ENCODE measurements around the gene ANO3. TPM values are rescaled to one million over a fixed set of nuclear protein-coding genes. Genes with fewer than 3 reads are reported as not detected.

ANO3 gene
- total RNA-seq (2014; rRNA removed; shearing (Covaris generic)) (0.13 and 0.32 TPM in 2 replicates), polyA plus RNA-seq (2016; fragmentation: Nextera tagmentation; extraction: Ambion mirVana) (0.06 and 0.10 TPM in 2 replicates)

DNA sequence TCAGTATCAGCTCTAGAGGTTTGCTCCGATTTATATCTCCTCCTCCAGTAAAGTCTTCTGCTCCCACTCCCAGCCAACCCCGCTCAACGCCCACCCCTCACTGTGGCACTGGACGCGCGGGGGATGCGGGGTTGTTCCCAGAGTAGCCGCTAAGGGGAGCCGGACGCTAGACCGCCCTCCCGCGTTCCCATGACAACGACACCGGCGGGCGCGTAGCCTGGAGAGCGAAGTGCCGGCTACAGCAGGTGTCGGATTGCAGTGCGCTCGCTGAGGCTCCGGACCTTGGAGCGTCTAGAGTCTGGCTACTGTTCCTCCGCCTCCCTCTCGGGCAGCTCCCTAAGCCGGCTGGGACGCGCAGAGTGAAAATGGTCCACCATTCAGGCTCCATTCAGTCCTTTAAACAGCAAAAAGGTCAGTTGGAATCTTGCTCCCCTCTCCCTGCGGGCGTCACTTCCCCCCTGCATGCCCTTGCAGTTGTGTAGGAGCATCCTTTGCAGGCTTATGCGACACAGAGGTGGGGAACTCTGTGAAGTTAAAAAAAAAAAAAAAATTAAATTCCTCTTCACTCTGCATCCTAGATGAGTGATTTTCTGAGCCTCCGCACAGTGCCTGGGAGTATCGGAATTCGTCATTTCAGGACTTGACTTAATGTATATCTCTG lies at the start of gene ANO3:
Gene ANO3, plus strand, starts transcription at position 220 of the 661 bp plus-strand sequence. Its CDS starts 146 bp downstream, at position 366.
- 3 to 5% methylated on average over 36 of the region's 36 CpGs for WGBS, 2 experiments (ENCODE audit: low coverage in 1 of 2, low lambda C conversion rate in 2 of 2, missing lambda C conversion rate in 2 of 2)
- Histone ChIP-seq H3K36me3 (ENCODE audit: low read depth) (no peaks in the 10 kb centered on the region), H3K4me3 (peak within 1 kb of the TSS; percentile 65), H3K9me2 (ENCODE audit: insufficient read depth) (no peaks in the 10 kb centered on the region), H3K27ac (no peak within 1 kb of the TSS), H3K27me3 (replicated peaks; ENCODE audit: insufficient read depth) (no peaks in the 10 kb centered on the region), H3K4me2 (ENCODE audit: unreplicated experiment) (peak within 1 kb of the TSS; percentile 74), H3K9ac (no peak within 1 kb of the TSS), H4K20me1 (ENCODE audit: insufficient read depth) (no peaks in the 10 kb centered on the region), H3K9me3 (ENCODE audit: low read depth) (no peaks in the 10 kb centered on the region), H3F3A (ENCODE audit: insufficient read depth) (no peaks in the 10 kb centered on the region), H3K79me2 (ENCODE audit: insufficient read depth) (no peaks in the 10 kb centered on the region), H3K4me1 (ENCODE audit: insufficient read depth) (no peaks in the 10 kb centered on the region), H2AFZ (peak within 1 kb of the TSS; percentile 58)
- in situ Hi-C loops (cut with MboI): no loop called here
- TF ChIP-seq EZH2 (IDR thresholded peaks at IDR 0.05; ENCODE audit: insufficient read depth, poor library complexity, severe bottlenecking) (no peak), EZH2phosphoT487 (IDR thresholded peaks at IDR 0.05; ENCODE audit: insufficient read depth, low read depth) (no peak)
- DNase-seq: peak; percentile 88

- no peak for TF ChIP-seq EZH2 (IDR thresholded peaks at IDR 0.05; ENCODE audit: insufficient read depth, poor library complexity, severe bottlenecking)
- no peak for TF ChIP-seq EZH2phosphoT487 (IDR thresholded peaks at IDR 0.05; ENCODE audit: insufficient read depth, low read depth)
- H2AFZ ChIP-seq: peak overlapping the region; percentile 88
- no peak for DNase-seq
- H4K20me1 ChIP-seq (ENCODE audit: insufficient read depth): no peaks in the 10 kb centered on the region
- no peaks in the 10 kb centered on the region for H3K9me2 ChIP-seq (ENCODE audit: insufficient read depth)
- peak overlapping the region; percentile 82 for H3K4me2 ChIP-seq (ENCODE audit: unreplicated experiment)
- no peaks in the 10 kb centered on the region for H3K79me2 ChIP-seq (ENCODE audit: insufficient read depth)
- no peak overlapping the region for H3K9ac ChIP-seq
- H3K36me3 ChIP-seq (ENCODE audit: low read depth): no peaks in the 10 kb centered on the region
- H3K4me1 ChIP-seq (ENCODE audit: insufficient read depth): peaks cover 10% of the 10 kb centered on the region; the same call in 1 of the 2 replicates
- no peak overlapping the region for H3K27ac ChIP-seq
- H3K4me3 ChIP-seq: peak overlapping the region; percentile 74; the same call in 1 of the 2 replicates
- H3F3A ChIP-seq (ENCODE audit: insufficient read depth): peaks cover 13% of the 10 kb centered on the region
- 75 to 77% methylated on average over 5 to 6 of the region's 6 CpGs for WGBS, 2 experiments (ENCODE audit: low coverage in 1 of 2, low lambda C conversion rate in 2 of 2, missing lambda C conversion rate in 2 of 2)
- H3K27me3 ChIP-seq (replicated peaks; ENCODE audit: insufficient read depth): no peaks in the 10 kb centered on the region
- H3K9me3 ChIP-seq (ENCODE audit: low read depth): no peaks in the 10 kb centered on the region
- in situ Hi-C loops (cut with MboI): no loop called here
Observed at GRCh38 chr11:26283852-26284408, 48.0 kb upstream of the ANO3 start.

DNA sequence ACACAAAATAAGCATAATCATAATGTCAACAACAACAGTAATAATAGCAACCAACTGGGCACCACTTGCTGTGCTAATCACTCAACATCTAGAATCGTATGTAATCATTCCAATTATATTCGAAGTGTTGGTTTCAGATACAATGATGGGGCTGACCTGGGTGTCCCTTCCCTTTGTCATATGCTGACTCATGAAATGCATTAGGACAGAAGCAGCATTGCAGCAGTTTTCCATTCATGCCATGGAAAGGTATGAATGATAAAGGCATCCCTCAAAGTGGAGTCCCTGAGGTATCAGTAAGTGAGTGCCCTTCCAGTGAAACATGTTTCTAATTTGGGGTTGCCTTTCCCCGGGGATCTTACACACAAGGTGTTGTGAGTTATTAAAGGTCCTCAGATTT lies 46.3 kb upstream of the ANO3 start:
- peaks cover 13% of the 10 kb centered on the region for H3F3A ChIP-seq (ENCODE audit: insufficient read depth)
- in situ Hi-C loops (cut with MboI): no loop called here
- H3K4me1 ChIP-seq (ENCODE audit: insufficient read depth): peaks cover 10% of the 10 kb centered on the region; the same call in 1 of the 2 replicates
- WGBS, 2 experiments (ENCODE audit: low coverage in 1 of 2, low lambda C conversion rate in 2 of 2, missing lambda C conversion rate in 2 of 2): 84 to 87% methylated on average over 3 of the region's 3 CpGs
- H2AFZ ChIP-seq: no peak overlapping the region
- no peak overlapping the region for H3K4me2 ChIP-seq (ENCODE audit: unreplicated experiment)
- no peaks in the 10 kb centered on the region for H3K9me3 ChIP-seq (ENCODE audit: low read depth)
- peak; percentile 3 for DNase-seq
- H4K20me1 ChIP-seq (ENCODE audit: insufficient read depth): no peaks in the 10 kb centered on the region
- TF ChIP-seq EZH2phosphoT487 (IDR thresholded peaks at IDR 0.05; ENCODE audit: insufficient read depth, low read depth) (no peak), EZH2 (IDR thresholded peaks at IDR 0.05; ENCODE audit: insufficient read depth, poor library complexity, severe bottlenecking) (no peak)
- H3K4me3 ChIP-seq: no peak overlapping the region
- no peak overlapping the region for H3K27ac ChIP-seq
- H3K79me2 ChIP-seq (ENCODE audit: insufficient read depth): no peaks in the 10 kb centered on the region
- H3K9ac ChIP-seq: no peak overlapping the region
- H3K36me3 ChIP-seq (ENCODE audit: low read depth): no peaks in the 10 kb centered on the region
- H3K9me2 ChIP-seq (ENCODE audit: insufficient read depth): no peaks in the 10 kb centered on the region
- no peaks in the 10 kb centered on the region for H3K27me3 ChIP-seq (replicated peaks; ENCODE audit: insufficient read depth)

- WGBS, 2 experiments (ENCODE audit: low coverage in 1 of 2, low lambda C conversion rate in 2 of 2, missing lambda C conversion rate in 2 of 2): 50 to 54% methylated on average over 5 of the region's 5 CpGs
Observed at GRCh38 chr11:26286472-26287066, 45.4 kb upstream of the ANO3 start.

More at GRCh38 chr11:26286472-26287066, 45.4 kb upstream of the ANO3 start:
- Histone ChIP-seq H3K4me2 (ENCODE audit: unreplicated experiment) (no peak overlapping the region), H4K20me1 (ENCODE audit: insufficient read depth) (no peaks in the 10 kb centered on the region), H3K4me3 (no peak overlapping the region), H3K9me3 (ENCODE audit: low read depth) (no peaks in the 10 kb centered on the region), H3K9ac (no peak overlapping the region), H3K4me1 (ENCODE audit: insufficient read depth) (peaks cover 10% of the 10 kb centered on the region; the same call in 1 of the 2 replicates), H3K27ac (no peak overlapping the region), H3K36me3 (ENCODE audit: low read depth) (no peaks in the 10 kb centered on the region), H3K27me3 (replicated peaks; ENCODE audit: insufficient read depth) (no peaks in the 10 kb centered on the region), H3F3A (ENCODE audit: insufficient read depth) (peaks cover 13% of the 10 kb centered on the region), H3K79me2 (ENCODE audit: insufficient read depth) (no peaks in the 10 kb centered on the region), H3K9me2 (ENCODE audit: insufficient read depth) (no peaks in the 10 kb centered on the region), H2AFZ (no peak overlapping the region)
- TF ChIP-seq EZH2phosphoT487 (IDR thresholded peaks at IDR 0.05; ENCODE audit: insufficient read depth, low read depth) (no peak), EZH2 (IDR thresholded peaks at IDR 0.05; ENCODE audit: insufficient read depth, poor library complexity, severe bottlenecking) (no peak)
- DNase-seq: peak; percentile 37
- in situ Hi-C loops (cut with MboI): no loop called here

Measured in GM23248 (cell line).